ENCODE data around the gene C4BPB.
A peak's percentile ranks its signal among the peaks of the same experiment; 100 is the strongest.

Gene C4BPB

GRCh38 chr1:207051191-207051943 lies 37.3 kb upstream of the C4BPB start, which contains the start of gene YOD1:
Gene YOD1 (minus strand): TSS chr1:207051208. CDS start chr1:207051030, 178 bp downstream.
- Histone ChIP-seq H3K4me3 (ENCODE audit: low read length) (peak within 1 kb of the TSS; percentile 82), H3K27me3 (ENCODE audit: control insufficient read depth, insufficient read depth, low read length) (no peaks in the 10 kb centered on the region), H3K4me1 (ENCODE audit: control insufficient read depth, insufficient read depth, low read length) (peaks cover 9% of the 10 kb centered on the region), H3K27ac (ENCODE audit: low read depth, low read length) (peak within 1 kb of the TSS; percentile 82), H3K36me3 (ENCODE audit: control insufficient read depth, insufficient read depth, low read length) (peaks cover 7% of the 10 kb centered on the region), H3K9ac (ENCODE audit: low read length) (peak within 1 kb of the TSS; percentile 47)

- peak within 1 kb of the TSS; percentile 34 for H3K9ac ChIP-seq (ENCODE audit: low read length)
- peaks cover 5% of the 10 kb centered on the region for H3K4me1 ChIP-seq (ENCODE audit: control insufficient read depth, insufficient read depth, low read length)
- peaks cover 4% of the 10 kb centered on the region for H3K36me3 ChIP-seq (ENCODE audit: control insufficient read depth, insufficient read depth, low read length)
- no peaks in the 10 kb centered on the region for H3K27me3 ChIP-seq (ENCODE audit: control insufficient read depth, insufficient read depth, low read length)
- peak within 1 kb of the TSS; percentile 65 for H3K4me3 ChIP-seq (ENCODE audit: low read length)
- H3K27ac ChIP-seq (ENCODE audit: low read depth, low read length): peak within 1 kb of the TSS; percentile 58
These were observed 35.5 kb upstream of the C4BPB start, which contains the start of gene PFKFB2 for GRCh38 chr1:207052911-207053769. Gene PFKFB2 (plus strand): TSS chr1:207053275. CDS start chr1:207054718, 1,443 bp downstream.

DNA sequence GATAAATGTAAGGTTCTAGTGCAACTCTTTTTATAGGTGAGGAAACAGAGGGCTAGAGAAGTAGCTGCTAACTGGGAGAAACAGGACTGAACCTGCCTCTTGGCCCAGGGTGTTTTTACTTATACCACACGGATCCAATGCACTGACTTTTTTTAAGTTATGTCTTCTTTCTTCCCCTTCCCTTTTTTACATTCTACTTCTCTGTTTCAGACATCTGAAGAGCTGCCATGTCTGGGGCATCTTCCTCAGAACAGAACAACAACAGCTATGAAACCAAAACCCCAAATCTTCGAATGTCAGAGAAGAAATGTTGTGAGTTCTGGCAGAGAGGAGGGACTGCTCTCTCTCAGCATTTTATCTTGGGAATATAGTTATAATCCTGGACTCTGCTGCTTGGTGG lies 34.2 kb upstream of the C4BPB start:
- H3K4me3 ChIP-seq (ENCODE audit: low read length): no peak overlapping the region
- peaks cover 2% of the 10 kb centered on the region for H3K36me3 ChIP-seq (ENCODE audit: control insufficient read depth, insufficient read depth, low read length)
- H3K27me3 ChIP-seq (ENCODE audit: control insufficient read depth, insufficient read depth, low read length): no peaks in the 10 kb centered on the region
- no peak overlapping the region for H3K9ac ChIP-seq (ENCODE audit: low read length)
- H3K4me1 ChIP-seq (ENCODE audit: control insufficient read depth, insufficient read depth, low read length): peaks cover 4% of the 10 kb centered on the region
- peak overlapping the region; percentile 17 for H3K27ac ChIP-seq (ENCODE audit: low read depth, low read length)

- H3K9ac ChIP-seq (ENCODE audit: low read length): no peak overlapping the region
- peaks cover 9% of the 10 kb centered on the region for H3K36me3 ChIP-seq (ENCODE audit: control insufficient read depth, insufficient read depth, low read length)
- no peaks in the 10 kb centered on the region for H3K4me1 ChIP-seq (ENCODE audit: control insufficient read depth, insufficient read depth, low read length)
- no peak overlapping the region for H3K4me3 ChIP-seq (ENCODE audit: low read length)
- no peak overlapping the region for H3K27ac ChIP-seq (ENCODE audit: low read depth, low read length)
- no peaks in the 10 kb centered on the region for H3K27me3 ChIP-seq (ENCODE audit: control insufficient read depth, insufficient read depth, low read length)
These were observed 33.2 kb upstream of the C4BPB start for GRCh38 chr1:207055386-207056001.

- peaks cover 11% of the 10 kb centered on the region for H3K36me3 ChIP-seq (ENCODE audit: control insufficient read depth, insufficient read depth, low read length)
- peak overlapping the region; percentile 35 for H3K9ac ChIP-seq (ENCODE audit: low read length)
- no peak overlapping the region for H3K27ac ChIP-seq (ENCODE audit: low read depth, low read length)
- H3K27me3 ChIP-seq (ENCODE audit: control insufficient read depth, insufficient read depth, low read length): no peaks in the 10 kb centered on the region
- H3K4me1 ChIP-seq (ENCODE audit: control insufficient read depth, insufficient read depth, low read length): no peaks in the 10 kb centered on the region
- peak overlapping the region; percentile 30 for H3K4me3 ChIP-seq (ENCODE audit: low read length)
These were observed 32.0 kb upstream of the C4BPB start for GRCh38 chr1:207056673-207057072.

- Histone ChIP-seq H3K4me3 (ENCODE audit: low read length) (no peak overlapping the region), H3K27ac (ENCODE audit: low read depth, low read length) (no peak overlapping the region), H3K27me3 (ENCODE audit: control insufficient read depth, insufficient read depth, low read length) (no peaks in the 10 kb centered on the region), H3K36me3 (ENCODE audit: control insufficient read depth, insufficient read depth, low read length) (peaks cover 20% of the 10 kb centered on the region), H3K9ac (ENCODE audit: low read length) (no peak overlapping the region), H3K4me1 (ENCODE audit: control insufficient read depth, insufficient read depth, low read length) (no peaks in the 10 kb centered on the region)
These were observed 30.4 kb upstream of the C4BPB start for GRCh38 chr1:207058252-207058651.

GRCh38 chr1:207058878-207059867 lies 29.5 kb upstream of the C4BPB start:
- no peak overlapping the region for H3K9ac ChIP-seq (ENCODE audit: low read length)
- no peaks in the 10 kb centered on the region for H3K4me1 ChIP-seq (ENCODE audit: control insufficient read depth, insufficient read depth, low read length)
- peaks cover 27% of the 10 kb centered on the region for H3K36me3 ChIP-seq (ENCODE audit: control insufficient read depth, insufficient read depth, low read length)
- no peak overlapping the region for H3K4me3 ChIP-seq (ENCODE audit: low read length)
- H3K27ac ChIP-seq (ENCODE audit: low read depth, low read length): no peak overlapping the region
- no peaks in the 10 kb centered on the region for H3K27me3 ChIP-seq (ENCODE audit: control insufficient read depth, insufficient read depth, low read length)

GRCh38 chr1:207059881-207060280 lies 28.8 kb upstream of the C4BPB start:
- H3K4me1 ChIP-seq (ENCODE audit: control insufficient read depth, insufficient read depth, low read length): no peaks in the 10 kb centered on the region
- no peak overlapping the region for H3K27ac ChIP-seq (ENCODE audit: low read depth, low read length)
- no peaks in the 10 kb centered on the region for H3K27me3 ChIP-seq (ENCODE audit: control insufficient read depth, insufficient read depth, low read length)
- no peak overlapping the region for H3K4me3 ChIP-seq (ENCODE audit: low read length)
- H3K36me3 ChIP-seq (ENCODE audit: control insufficient read depth, insufficient read depth, low read length): peaks cover 28% of the 10 kb centered on the region
- H3K9ac ChIP-seq (ENCODE audit: low read length): no peak overlapping the region

- H3K36me3 ChIP-seq (ENCODE audit: control insufficient read depth, insufficient read depth, low read length): peaks cover 31% of the 10 kb centered on the region
- H3K27ac ChIP-seq (ENCODE audit: low read depth, low read length): no peak overlapping the region
These were observed 28.1 kb upstream of the C4BPB start for GRCh38 chr1:207060596-207060995.

DNA sequence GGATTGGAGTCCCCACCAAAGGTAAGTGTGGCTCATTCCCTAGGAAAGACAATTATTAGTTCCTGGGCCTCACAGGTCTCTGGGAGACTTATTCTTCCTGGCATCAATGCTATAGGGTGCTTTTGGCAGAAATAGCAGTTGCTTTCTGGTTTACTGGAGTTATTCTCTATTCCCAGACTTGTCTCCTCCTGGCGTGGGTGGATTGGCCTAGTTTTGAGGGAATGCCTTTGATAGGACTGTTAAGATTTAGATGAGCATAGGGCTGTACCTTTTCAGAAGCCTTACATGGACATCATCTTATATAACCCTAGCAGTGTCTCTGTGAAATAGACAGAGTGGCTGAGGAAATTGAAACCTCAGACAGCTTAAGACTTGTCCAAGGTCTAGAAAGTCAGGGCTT lies 26.6 kb upstream of the C4BPB start:
- no peak overlapping the region for H3K4me3 ChIP-seq (ENCODE audit: low read length)
- H3K36me3 ChIP-seq (ENCODE audit: control insufficient read depth, insufficient read depth, low read length): peaks cover 31% of the 10 kb centered on the region
- no peak overlapping the region for H3K9ac ChIP-seq (ENCODE audit: low read length)
- no peaks in the 10 kb centered on the region for H3K4me1 ChIP-seq (ENCODE audit: control insufficient read depth, insufficient read depth, low read length)
- no peak overlapping the region for H3K27ac ChIP-seq (ENCODE audit: low read depth, low read length)
- H3K27me3 ChIP-seq (ENCODE audit: control insufficient read depth, insufficient read depth, low read length): no peaks in the 10 kb centered on the region

More at GRCh38 chr1:207060596-207060995, 28.1 kb upstream of the C4BPB start:
- Histone ChIP-seq H3K9ac (ENCODE audit: low read length) (no peak overlapping the region), H3K4me3 (ENCODE audit: low read length) (no peak overlapping the region), H3K4me1 (ENCODE audit: control insufficient read depth, insufficient read depth, low read length) (no peaks in the 10 kb centered on the region), H3K27me3 (ENCODE audit: control insufficient read depth, insufficient read depth, low read length) (no peaks in the 10 kb centered on the region)

DNA sequence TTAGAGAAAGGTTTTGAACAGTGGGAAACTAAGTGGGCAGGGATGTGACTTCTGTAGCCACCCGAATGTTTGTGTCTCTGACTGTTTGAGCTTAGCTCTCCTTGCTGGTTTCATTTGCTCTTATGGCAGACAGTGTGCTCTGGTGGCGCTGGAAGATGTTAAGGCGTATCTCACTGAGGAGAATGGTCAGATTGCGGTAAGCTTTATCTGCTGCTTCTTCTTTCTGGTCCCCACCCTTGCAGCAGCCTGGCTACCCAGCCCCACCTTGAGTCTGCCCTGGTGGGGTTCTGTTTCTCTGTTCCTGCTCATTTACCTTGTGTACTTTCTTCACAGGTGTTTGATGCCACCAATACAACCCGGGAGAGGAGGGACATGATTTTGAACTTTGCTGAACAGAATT lies 25.6 kb upstream of the C4BPB start:
- peaks cover 31% of the 10 kb centered on the region for H3K36me3 ChIP-seq (ENCODE audit: control insufficient read depth, insufficient read depth, low read length)
- no peaks in the 10 kb centered on the region for H3K27me3 ChIP-seq (ENCODE audit: control insufficient read depth, insufficient read depth, low read length)
- no peak overlapping the region for H3K27ac ChIP-seq (ENCODE audit: low read depth, low read length)
- H3K9ac ChIP-seq (ENCODE audit: low read length): no peak overlapping the region
- H3K4me1 ChIP-seq (ENCODE audit: control insufficient read depth, insufficient read depth, low read length): no peaks in the 10 kb centered on the region
- H3K4me3 ChIP-seq (ENCODE audit: low read length): no peak overlapping the region

Data from rectal smooth muscle tissue (tissue), 1 donor.